H1 (cell line): ENCODE measurements around the gene DOCK8. TPM values are rescaled to one million over a fixed set of nuclear protein-coding genes. Genes with fewer than 3 reads are reported as not detected.
A peak's percentile ranks its signal among the peaks of the same experiment; 100 is the strongest.

ENCODE experiments used
- CTCF ChIA-PET: fragments of 300-600 bp; sonication (Branson Sonifier 250); formaldehyde crosslinking; loops from one replicate; lab custom pipeline; 2021; ENCODE audit not compliant: partially characterized antibody; lab: Charles Lee
- POLR2A ChIA-PET: fragments of 300-600 bp; sonication (Branson Sonifier 250); formaldehyde crosslinking; loops from one replicate; lab custom pipeline; 2021; ENCODE audit warnings: inconsistent platforms; ENCODE audit not compliant: partially characterized antibody; lab: Charles Lee
- DNase-seq, 2 experiments: peaks; one replicate each; pipeline versions ENCODE4 v3.0.0 to v3.0.0-alpha.2; 2010 to 2022; ENCODE audit warnings: low spot score in 2 of 2, low read depth in 1 of 2, mixed read lengths in 1 of 2
- FAIRE-seq: peaks from 2 replicates; lab custom pipeline; 2011; peaks lifted over from hg19 to GRCh38; lab: Jason Lieb, UNC
- H2AFZ ChIP-seq: 2 replicates; pipeline ENCODE4 v1.8.1; 2012; ENCODE audit warnings: low read length, inconsistent platforms
- H2AK5ac ChIP-seq: 2 replicates; pipeline ENCODE4 v1.6.1; 2013; ENCODE audit warnings: low read depth, low read length
- H2BK120ac ChIP-seq: replicated peaks from 2 replicates; pipeline ENCODE3; 2013; ENCODE audit warnings: low read depth, low read length, inconsistent platforms
- H2BK12ac ChIP-seq: 2 replicates; pipeline ENCODE4 v1.6.1; 2013; ENCODE audit warnings: low read depth, low read length
- H2BK15ac ChIP-seq: 2 replicates; pipeline ENCODE4 v1.6.1; 2013; ENCODE audit warnings: low read length
- H2BK20ac ChIP-seq: 2 replicates; pipeline ENCODE4 v1.6.1; 2013; ENCODE audit warnings: low read length
- H2BK5ac ChIP-seq: 2 replicates; pipeline ENCODE4 v1.6.1; 2013; ENCODE audit warnings: low read depth, low read length
- H3K14ac ChIP-seq: 2 replicates; pipeline ENCODE4 v1.6.1; 2013; ENCODE audit warnings: inconsistent platforms; ENCODE audit not compliant: insufficient read length
- H3K18ac ChIP-seq: 2 replicates; pipeline ENCODE4 v1.6.1; 2013; ENCODE audit warnings: low read length; ENCODE audit errors: extremely low read depth
- H3K23ac ChIP-seq: 2 replicates; pipeline ENCODE4 v1.6.1; 2013; ENCODE audit warnings: inconsistent platforms; ENCODE audit not compliant: insufficient read length
- H3K23me2 ChIP-seq: 2 replicates; pipeline ENCODE4 v1.6.1; 2013; ENCODE audit warnings: low read depth, low read length
- H3K27ac ChIP-seq: 2 replicates; pipeline ENCODE4 v1.6.1; 2011; ENCODE audit warnings: low read depth, low read length, inconsistent platforms
- H3K27me3 ChIP-seq, 4 experiments: replicated peaks in 1 of 4; 1 replicate in 1 of 4; 2 replicates in 3 of 4; pipeline versions ENCODE4 v1.6.1 to v1.8.1; 2011 to 2013; ENCODE audit warnings: low read length in 3 of 4, mild to moderate bottlenecking in 3 of 4, inconsistent platforms in 2 of 4, mixed read lengths in 2 of 4, moderate library complexity in 1 of 4; ENCODE audit not compliant: control insufficient read depth in 3 of 4, insufficient read depth in 3 of 4; ENCODE audit errors: extremely low read depth in 1 of 4
- H3K36me3 ChIP-seq, 4 experiments: 2 replicates each; pipeline versions ENCODE4 v1.6.1 to v1.8.1; 2011 to 2013; ENCODE audit warnings: mild to moderate bottlenecking in 4 of 4, low read length in 3 of 4, moderate library complexity in 2 of 4, control low read depth in 1 of 4, inconsistent platforms in 1 of 4; ENCODE audit not compliant: insufficient read depth in 4 of 4, control insufficient read depth in 2 of 4
- H3K4ac ChIP-seq: replicated peaks from 2 replicates; pipeline ENCODE3; 2013; ENCODE audit warnings: low read length, low read depth, mixed read lengths, inconsistent platforms; ENCODE audit not compliant: insufficient read length
- H3K4me1 ChIP-seq, 4 experiments: replicated peaks in 1 of 4; 1 replicate in 1 of 4; 2 replicates in 3 of 4; pipeline versions ENCODE4 v1.6.1 to v1.8.1; 2011 to 2013; ENCODE audit warnings: low read length in 3 of 4, inconsistent platforms in 2 of 4, mixed read lengths in 1 of 4; ENCODE audit not compliant: insufficient read depth in 4 of 4, control insufficient read depth in 3 of 4
- H3K4me2 ChIP-seq, 2 experiments: 2 replicates each; pipeline versions ENCODE4 v1.6.1 to v1.8.1; 2011 to 2013; ENCODE audit warnings: low read depth in 2 of 2, low read length in 2 of 2, control low read depth in 1 of 2, inconsistent platforms in 1 of 2, mild to moderate bottlenecking in 1 of 2; ENCODE audit not compliant: insufficient read depth in 1 of 2
- H3K4me3 ChIP-seq, 4 experiments: fragments of 200-600, 300-600 bp in 1 of 4; sonication (generic), shearing (Covaris generic), sonication (Bioruptor Twin) in 1 of 4; 2 replicates each; pipeline versions ENCODE4 v1.5.1 to v1.8.1; 2011 to 2016; ENCODE audit warnings: low read length in 4 of 4, low read depth in 3 of 4, control low read depth in 2 of 4, inconsistent platforms in 2 of 4, mild to moderate bottlenecking in 2 of 4, mixed read lengths in 1 of 4, moderate library complexity in 1 of 4; ENCODE audit not compliant: insufficient read depth in 2 of 4; ENCODE audit errors: extremely low read depth in 1 of 4
- H3K56ac ChIP-seq: replicated peaks from 2 replicates; pipeline ENCODE3; 2013; ENCODE audit warnings: low read depth, mild to moderate bottlenecking, mixed read lengths, low read length, inconsistent platforms; ENCODE audit not compliant: insufficient read length
- H3K79me1 ChIP-seq: 2 replicates; pipeline ENCODE4 v1.6.1; 2013; ENCODE audit warnings: low read depth, low read length, control low read depth
- H3K79me2 ChIP-seq, 2 experiments: 2 replicates each; pipeline versions ENCODE4 v1.6.1 to v1.8.1; 2012 to 2013; ENCODE audit warnings: low read length in 2 of 2, mild to moderate bottlenecking in 2 of 2, inconsistent platforms in 1 of 2; ENCODE audit not compliant: insufficient read depth in 2 of 2, control insufficient read depth in 1 of 2
- H3K9ac ChIP-seq, 4 experiments: replicated peaks in 1 of 4; 1 replicate in 1 of 4; 2 replicates in 3 of 4; pipeline versions ENCODE4 v1.6.1 to v1.8.1; 2011 to 2013; ENCODE audit warnings: low read depth in 3 of 4, low read length in 3 of 4, control low read depth in 2 of 4, mild to moderate bottlenecking in 2 of 4, moderate library complexity in 2 of 4, inconsistent platforms in 1 of 4; ENCODE audit errors: extremely low read depth in 1 of 4
- H3K9me3 ChIP-seq, 2 experiments: 2 replicates each; pipeline versions ENCODE4 v1.6.1 to v1.8.1; 2012 to 2013; ENCODE audit warnings: mild to moderate bottlenecking in 2 of 2, moderate library complexity in 2 of 2, control low read depth in 1 of 2, inconsistent platforms in 1 of 2, low read depth in 1 of 2, low read length in 1 of 2, mixed read lengths in 1 of 2; ENCODE audit not compliant: insufficient read depth in 2 of 2
- H4K20me1 ChIP-seq, 2 experiments: replicated peaks in 1 of 2; 2 replicates each; pipeline versions ENCODE3 to v1.8.1; 2011 to 2013; ENCODE audit warnings: inconsistent platforms in 2 of 2, low read length in 2 of 2, mild to moderate bottlenecking in 1 of 2; ENCODE audit not compliant: insufficient read depth in 2 of 2, control insufficient read depth in 1 of 2
- H4K5ac ChIP-seq: 2 replicates; pipeline ENCODE4 v1.6.1; 2013; ENCODE audit warnings: low read length, low read depth, mixed read lengths, inconsistent platforms; ENCODE audit not compliant: insufficient read length
- H4K8ac ChIP-seq: 2 replicates; pipeline ENCODE4 v1.8.0; 2013; ENCODE audit warnings: mild to moderate bottlenecking, moderate library complexity, low read length, inconsistent platforms; ENCODE audit not compliant: insufficient read depth; ENCODE audit errors: extremely low read depth
- H4K91ac ChIP-seq: replicated peaks from 2 replicates; pipeline ENCODE3; 2013; ENCODE audit warnings: low read length, mixed read lengths, inconsistent platforms; ENCODE audit not compliant: insufficient read length
- CBX5 ChIP-seq: fragments of 300-800, 300-1000 bp; sonication (generic); IDR thresholded peaks from 2 replicates; pipeline ENCODE4 v1.7.1; 2016; ENCODE audit warnings: antibody characterized with exemption, low read length, low read depth
- CEBPB ChIP-seq: IDR thresholded peaks from 2 replicates; pipeline ENCODE4 v1.6.1; 2012; ENCODE audit warnings: low read depth, low read length
- CREB1 ChIP-seq: IDR thresholded peaks from 2 replicates; pipeline ENCODE4 v1.6.1; 2012; ENCODE audit warnings: inconsistent platforms
- CTBP2 ChIP-seq: IDR thresholded peaks from 2 replicates; pipeline ENCODE4 v1.7.0; 2011; ENCODE audit warnings: borderline replicate concordance, mild to moderate bottlenecking, moderate library complexity, mixed read lengths, low read length; ENCODE audit not compliant: insufficient read depth, insufficient read length
- HDAC6 ChIP-seq: IDR thresholded peaks from one replicate; pipeline ENCODE4 v1.7.1; 2012; ENCODE audit warnings: low read depth, mild to moderate bottlenecking, inconsistent platforms, low read length, moderate library complexity
- KDM4A ChIP-seq: IDR thresholded peaks from one replicate; pipeline ENCODE4 v1.7.1; 2012; ENCODE audit warnings: low read depth, mild to moderate bottlenecking, moderate library complexity, low read length, inconsistent platforms; ENCODE audit not compliant: severe bottlenecking
- POLR2A ChIP-seq, 2 experiments: IDR thresholded peaks; 1 replicate in 1 of 2; 2 replicates in 1 of 2; pipeline ENCODE4 v1.6.1; 2011; ENCODE audit warnings: low read depth in 2 of 2, low read length in 2 of 2, mild to moderate bottlenecking in 2 of 2; ENCODE audit errors: control extremely low read depth in 1 of 2
- SP4 ChIP-seq: IDR thresholded peaks from 2 replicates; pipeline ENCODE4 v1.6.1; 2012; ENCODE audit warnings: low read length, inconsistent platforms
- TEAD4 ChIP-seq: IDR thresholded peaks from 2 replicates; pipeline ENCODE4 v1.6.1; 2012; ENCODE audit warnings: low read depth, low read length, inconsistent platforms, mixed read lengths
- USF2 ChIP-seq: IDR thresholded peaks from 2 replicates; pipeline ENCODE4 v1.6.1; 2011; ENCODE audit warnings: low read length, improper control_type of control experiment
- WGBS, 2 experiments: shearing (Covaris generic) in 1 of 2; methylation state at CpG; one replicate each; pipeline versions ENCODE4 v1.1.6 to v1.1.7; 2013 to 2015; ENCODE audit warnings: low lambda C conversion rate in 2 of 2, mixed read lengths in 2 of 2, inconsistent platforms in 1 of 2, low coverage in 1 of 2, missing lambda C conversion rate in 1 of 2; ENCODE audit not compliant: insufficient replicate concordance in 2 of 2, insufficient coverage in 1 of 2, insufficient read length in 1 of 2; ENCODE audit errors: extremely low coverage in 1 of 2, missing lambda C conversion rate in 1 of 2; 5-methylcytosine and 5-hydroxymethylcytosine counted together
- polyA plus RNA-seq, 7 experiments: library from polyadenylated mRNA; depleted of rRNA in 3 of 7; stranded (reverse) in 5 of 7; unstranded in 2 of 7; fragments of >200 nt in 5 of 7; fragments of 200-250 nt in 2 of 7; gene quantifications; 1 replicate in 5 of 7; 2 replicates in 1 of 7; 4 replicates in 1 of 7; pipeline versions ENCODE4 v1.2.1 to v1.2.3, GENCODE V29; 2011 to 2013; ENCODE audit warnings: missing spikeins in 2 of 7, mixed read lengths in 2 of 7
- total RNA-seq: library from RNA; stranded (reverse); fragmentation: NEBNext Ultra II Directional; extraction: Animal tissue kit (Norgen Biotek cat#: 25700); gene quantifications from 2 replicates; pipeline ENCODE4 v1.2.1, GENCODE V29; 2021

Gene DOCK8
- total and polyA plus RNA-seq, 2 of the 8 experiments (the other 6 are each of a cell fraction or from before 2014, with no cell fraction given), result 0.57 to 2.0 TPM

GRCh38 chr9:503881-504852, 289.5 kb downstream of the DOCK8 start, which contains the start of gene KANK1:
Gene KANK1 (plus strand): TSS chr9:504695.
- H4K20me1 ChIP-seq, result peaks cover 0 to 2% of the 10 kb centered on the region in 2 experiments
- H2BK20ac ChIP-seq, result peak within 1 kb of the TSS; percentile 32; the same call in 1 of the 2 replicates
- H3K4me2 ChIP-seq, result peak within 1 kb of the TSS; percentile 74 to 96
- 0 out of 2 replicates have a peak within 1 kb of the TSS, but pooled peaks have one; percentile 19 for H3K27ac ChIP-seq
- H3K23me2 ChIP-seq, result peaks cover 7% of the 10 kb centered on the region; the same call in 1 of the 2 replicates
- H3K9ac ChIP-seq, result peak within 1 kb of the TSS; percentile 26 to 75 (median 50); a peak in 5 of 7 replicates
- no peaks in the 10 kb centered on the region for H3K36me3 ChIP-seq
- H2BK12ac ChIP-seq, result 0 out of 2 replicates have a peak within 1 kb of the TSS, but pooled peaks have one; percentile 10
- no peak within 1 kb of the TSS for H3K14ac ChIP-seq
- peak within 1 kb of the TSS; percentile 96 for H3K18ac ChIP-seq
- H3K79me2 ChIP-seq, result peaks cover 0 to 31% of the 10 kb centered on the region in 2 experiments; a peak in 2 of 4 replicates
- H3K9me3 ChIP-seq, result no peaks in the 10 kb centered on the region
- peak within 1 kb of the TSS; percentile 95 for H2BK15ac ChIP-seq
- H4K8ac ChIP-seq, result peak within 1 kb of the TSS; percentile 83; the same call in 1 of the 2 replicates
- H2BK5ac ChIP-seq, result peak within 1 kb of the TSS; percentile 86
- ChIA-PET CTCF (interaction anchor here (1.0 to 1.6 kb wide), 7 partner anchors 9 to 117 kb away, joined by 3 to 5 read pairs (median 3); no protein-coding TSS in a partner anchor), POLR2A (interaction anchor here (0.8 to 2.3 kb wide), 10 partner anchors 10 to 281 kb away, joined by 3 to 12 read pairs (median 4); no protein-coding TSS in a partner anchor)
- H3K56ac ChIP-seq, result no peak within 1 kb of the TSS
- peaks cover 1 to 21% (median 13%) of the 10 kb centered on the region in 4 experiments; a peak in 6 of 7 replicates for H3K27me3 ChIP-seq
- H3K79me1 ChIP-seq, result no peaks in the 10 kb centered on the region
- H4K5ac ChIP-seq, result peak within 1 kb of the TSS; percentile 39
- peak within 1 kb of the TSS; percentile 93 for H2AFZ ChIP-seq
- H3K4me1 ChIP-seq, result peaks cover 0 to 10% (median 4%) of the 10 kb centered on the region in 4 experiments; a peak in 4 of 7 replicates
- peak within 1 kb of the TSS; percentile 94 for H4K91ac ChIP-seq
- peak within 1 kb of the TSS; percentile 75 for H2BK120ac ChIP-seq
- peak within 1 kb of the TSS; percentile 41 to 86 (median 69) for H3K4me3 ChIP-seq
- 1% methylated on average over 92 of the region's 119 CpGs; no CpG with 5 or more reads in 1 of the 2 experiments for WGBS, 2 experiments
- no peak within 1 kb of the TSS for H3K23ac ChIP-seq
- FAIRE-seq (no peak), DNase-seq (peak; percentile 36 to 83)
- H2AK5ac ChIP-seq, result no peak within 1 kb of the TSS
- H3K4ac ChIP-seq, result peak within 1 kb of the TSS; percentile 27
- TF ChIP-seq POLR2A (IDR thresholded peaks at IDR 0.05; ENCODE audit: control extremely low read depth in 1 of 2, low read depth in 2 of 2, low read length in 2 of 2), result 0 out of 3 replicates have a peak, but pooled peaks of 1 of the 2 experiments have one; percentile 33
- peak; percentile 91 for TF ChIP-seq KDM4A
- no peak for TF ChIP-seq HDAC6
- TF ChIP-seq CREB1, result no peak
- TF ChIP-seq SP4, result no peak
- TF ChIP-seq CBX5, result no peak
- no peak for TF ChIP-seq USF2
- TF ChIP-seq TEAD4, result no peak
- no peak for TF ChIP-seq CEBPB
- TF ChIP-seq CTBP2, result no peak
